IPS-NIHi7 (cell line): ENCODE results near the gene BCOR.

Experiments
- DNase-seq: peaks from one replicate; pipeline ENCODE4 v3.0.0; 2012; ENCODE audit warnings: mixed read lengths; ENCODE audit errors: extremely low spot score

Gene BCOR

GRCh38 chrX:40098264-40099054 is 701 bp upstream of the BCOR start:
- no peak for DNase-seq

DNA sequence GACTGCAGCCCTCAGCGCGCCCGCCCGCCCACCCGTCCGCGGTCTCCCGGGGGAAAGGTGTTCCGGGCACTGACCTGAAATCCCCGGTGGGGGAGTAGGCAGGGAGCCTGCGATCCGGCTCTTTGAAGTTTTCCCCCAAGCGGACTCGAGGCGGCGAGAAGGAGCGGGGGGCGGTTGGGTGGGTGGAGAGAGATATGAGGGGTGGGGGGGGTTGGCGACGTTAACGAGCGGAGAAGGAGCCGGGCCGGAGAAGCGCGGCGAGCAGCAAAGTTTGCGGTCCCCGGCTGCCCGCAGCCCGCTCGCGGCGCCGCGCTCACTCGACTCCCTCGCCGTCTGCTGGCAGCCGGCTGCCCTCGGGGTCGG is 636 bp downstream of the BCOR start:
- DNase-seq = no peak

- DNase-seq = no peak
Measured at GRCh38 chrX:40096395-40097091, 1.2 kb downstream of the BCOR start.

- DNase-seq = no peak
Measured at GRCh38 chrX:40095583-40096394, 2.0 kb downstream of the BCOR start.

DNA sequence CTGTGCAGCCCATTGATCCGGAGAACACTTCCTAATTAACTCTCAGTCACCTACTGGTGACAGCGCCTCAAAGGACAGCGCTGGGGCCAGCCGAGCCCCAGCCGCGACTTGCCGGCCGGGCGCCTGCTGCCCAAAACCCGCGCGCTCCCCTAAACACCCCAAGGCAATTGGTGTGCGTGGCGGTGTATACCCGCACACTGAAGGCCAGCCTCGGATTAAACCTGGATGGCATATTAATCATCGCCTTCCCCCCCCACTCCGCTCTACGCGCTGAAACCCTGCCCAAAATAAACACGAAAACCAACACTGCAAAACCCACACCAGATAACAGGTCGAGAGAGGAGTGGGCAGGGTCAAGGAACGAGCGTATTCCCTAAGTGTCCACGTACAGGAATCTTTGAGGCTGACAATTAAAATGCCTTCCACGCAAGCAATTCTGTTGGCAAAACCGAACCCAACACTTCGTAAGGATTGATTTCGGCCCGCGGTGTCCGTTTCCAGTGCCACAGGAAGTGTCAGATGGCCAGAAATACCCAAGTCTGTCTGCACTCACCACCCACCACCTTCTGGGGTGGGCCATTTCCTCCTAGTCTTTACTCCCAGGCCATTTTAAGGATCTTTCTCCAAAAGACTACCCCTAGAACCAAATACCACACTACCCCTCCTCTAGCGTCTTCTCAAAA is 2.7 kb downstream of the BCOR start:
- no peak for DNase-seq

DNA sequence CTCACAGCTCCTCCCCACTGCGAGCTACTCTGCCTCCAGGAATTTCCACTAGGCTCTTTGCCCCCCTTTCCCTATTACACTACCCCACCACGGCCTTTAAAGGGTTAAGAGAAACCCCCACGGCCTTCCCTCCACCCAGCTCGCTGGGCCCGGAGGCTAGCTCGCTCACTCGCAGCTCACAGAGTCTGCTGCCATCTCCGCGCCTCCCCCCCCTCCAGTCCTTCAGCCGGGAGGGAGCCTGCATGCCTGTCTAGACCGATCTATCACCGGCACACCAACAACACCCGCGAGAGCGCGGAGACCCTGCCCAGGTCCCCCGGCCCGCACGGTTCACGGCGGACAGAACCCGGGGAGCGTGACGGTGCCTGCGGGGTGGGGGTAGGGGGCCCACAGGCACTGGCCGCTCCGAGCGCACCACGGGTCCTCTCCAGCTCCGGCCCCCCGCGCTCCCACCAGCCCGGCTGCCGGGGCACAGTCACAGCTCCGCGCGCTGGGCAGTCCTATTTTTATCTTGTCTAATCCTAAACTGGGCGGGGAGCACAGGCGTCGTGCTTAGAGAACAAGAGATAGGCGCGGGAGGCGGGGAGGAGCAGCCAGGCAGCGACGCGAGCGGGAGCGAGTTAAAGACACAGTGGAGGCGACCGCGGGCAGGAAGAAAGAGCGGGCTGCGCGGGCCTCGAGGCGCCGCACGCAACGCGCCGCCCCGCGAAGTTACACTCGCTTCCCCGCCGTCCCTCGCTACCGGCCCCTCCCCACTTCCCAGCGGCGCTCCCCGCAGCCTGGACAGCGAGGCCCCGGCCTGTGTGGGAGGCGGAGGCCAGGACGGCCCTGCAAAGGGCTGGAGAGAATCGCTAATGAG is 3.5 kb downstream of the BCOR start:
- no peak for DNase-seq

- no peak for DNase-seq
Measured at GRCh38 chrX:40093586-40093985, 4.2 kb downstream of the BCOR start.

GRCh38 chrX:40092808-40093435 is 4.8 kb downstream of the BCOR start:
- DNase-seq = no peak

DNA sequence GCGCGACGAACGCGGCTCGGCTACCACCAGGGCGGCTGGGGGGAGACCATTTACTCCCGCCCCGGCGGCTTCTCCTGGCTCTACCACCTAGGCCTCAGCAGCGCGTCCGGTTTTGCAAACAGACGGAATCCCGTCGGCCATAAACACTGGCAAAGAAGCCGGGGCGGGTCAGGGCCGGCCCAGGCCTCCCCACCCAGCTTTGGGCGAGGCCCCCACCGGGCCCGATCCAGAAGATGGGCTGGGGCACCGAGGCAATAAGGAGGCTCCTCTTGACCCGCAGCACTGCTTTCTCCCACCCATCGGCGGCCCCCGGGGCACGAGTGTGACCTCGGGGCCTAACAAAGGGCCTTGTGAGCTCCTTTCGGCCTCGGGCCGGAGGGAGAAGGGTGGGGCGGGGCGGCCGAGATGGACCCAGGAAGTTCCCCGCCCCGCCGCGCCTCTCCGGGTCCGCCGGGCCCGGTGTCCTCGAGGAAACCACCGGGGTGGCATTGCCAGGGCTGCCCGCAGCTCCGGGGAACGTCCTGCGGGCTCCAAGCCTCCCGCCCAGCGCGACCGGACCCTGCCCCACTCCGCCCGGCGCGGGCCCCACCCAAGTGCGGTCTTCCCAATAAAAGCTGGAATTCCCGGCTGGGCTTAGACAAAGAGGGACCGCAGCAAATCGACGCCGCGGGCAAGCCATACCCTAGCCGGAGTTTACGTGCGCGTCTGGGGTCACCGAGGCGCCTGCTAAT is 5.9 kb downstream of the BCOR start:
- DNase-seq = no peak

GRCh38 chrX:40090961-40091360 is 6.8 kb downstream of the BCOR start:
- no peak for DNase-seq

DNA sequence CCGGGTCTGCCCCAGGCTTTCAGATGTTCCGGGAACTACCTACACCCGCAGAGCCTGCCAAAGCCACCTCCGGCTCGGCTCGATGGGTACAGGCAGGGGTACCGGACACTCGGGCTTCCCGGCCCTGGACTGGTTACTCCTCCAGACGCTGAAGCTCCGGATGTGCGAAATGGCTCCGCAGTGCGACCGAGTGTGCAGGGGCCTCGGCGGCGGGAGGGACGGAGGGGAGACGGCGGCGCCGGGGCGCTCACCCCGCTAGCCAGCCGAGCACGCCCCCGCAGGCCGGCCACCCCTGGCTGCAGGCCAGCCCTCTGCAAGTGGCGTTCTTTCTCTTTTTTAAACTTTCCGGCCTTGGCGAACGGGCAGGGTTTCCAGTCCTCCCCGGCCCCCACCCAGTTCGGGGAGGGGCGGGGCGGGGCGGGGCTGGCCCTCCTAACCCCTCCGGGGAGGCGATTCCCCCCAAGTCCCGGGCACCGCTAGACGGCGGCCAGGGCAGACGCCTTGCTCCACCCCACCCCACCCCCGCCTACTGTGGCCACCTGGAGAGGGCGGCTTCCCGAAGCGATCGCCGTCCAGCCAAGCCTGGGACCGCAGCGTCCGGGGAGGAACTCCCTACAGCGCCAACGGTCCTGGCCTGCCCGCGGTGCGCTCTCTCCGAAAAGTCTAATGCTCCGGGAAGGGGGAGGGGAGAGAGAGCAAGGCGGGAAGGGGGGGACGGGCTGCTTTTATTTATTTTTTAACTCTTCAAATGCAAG is 7.5 kb downstream of the BCOR start:
- no peak for DNase-seq

DNA sequence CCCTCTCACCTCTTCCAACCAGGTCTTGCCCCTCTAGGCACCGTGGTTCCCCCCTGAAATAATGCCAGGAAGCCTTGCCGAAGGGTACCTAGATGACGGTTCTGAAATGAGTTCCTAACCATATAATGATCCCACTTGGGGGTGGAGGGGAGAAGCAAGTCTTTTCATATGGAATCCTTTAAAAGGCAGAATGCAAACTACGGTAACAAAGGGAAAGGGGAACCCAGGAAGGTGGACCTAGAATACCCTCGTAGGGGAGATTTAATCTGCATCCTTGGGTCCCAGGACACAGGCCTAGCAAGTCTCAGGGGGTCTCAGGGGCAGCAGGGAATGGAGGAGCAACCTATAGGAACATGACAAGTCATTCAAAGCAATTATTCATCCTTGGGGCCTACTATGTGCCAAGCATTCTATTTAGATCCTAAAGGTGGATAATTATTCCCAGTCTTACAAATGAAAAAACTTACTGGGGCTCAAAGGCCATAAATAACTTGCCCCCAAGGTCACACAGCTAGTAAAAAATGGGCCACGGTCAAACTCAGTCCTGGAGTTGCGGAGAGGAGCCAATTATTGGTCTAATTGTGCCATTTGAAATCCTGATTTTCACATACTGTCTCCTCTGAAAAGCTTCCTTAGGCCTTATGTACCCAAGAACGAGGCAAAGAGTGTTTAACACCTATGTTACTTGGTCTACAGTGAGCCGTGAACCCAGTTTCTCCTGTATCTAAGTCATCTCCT is 8.8 kb downstream of the BCOR start:
- DNase-seq = no peak

- no peak for DNase-seq
Measured at GRCh38 chrX:40088299-40088625, 9.5 kb downstream of the BCOR start.

DNA sequence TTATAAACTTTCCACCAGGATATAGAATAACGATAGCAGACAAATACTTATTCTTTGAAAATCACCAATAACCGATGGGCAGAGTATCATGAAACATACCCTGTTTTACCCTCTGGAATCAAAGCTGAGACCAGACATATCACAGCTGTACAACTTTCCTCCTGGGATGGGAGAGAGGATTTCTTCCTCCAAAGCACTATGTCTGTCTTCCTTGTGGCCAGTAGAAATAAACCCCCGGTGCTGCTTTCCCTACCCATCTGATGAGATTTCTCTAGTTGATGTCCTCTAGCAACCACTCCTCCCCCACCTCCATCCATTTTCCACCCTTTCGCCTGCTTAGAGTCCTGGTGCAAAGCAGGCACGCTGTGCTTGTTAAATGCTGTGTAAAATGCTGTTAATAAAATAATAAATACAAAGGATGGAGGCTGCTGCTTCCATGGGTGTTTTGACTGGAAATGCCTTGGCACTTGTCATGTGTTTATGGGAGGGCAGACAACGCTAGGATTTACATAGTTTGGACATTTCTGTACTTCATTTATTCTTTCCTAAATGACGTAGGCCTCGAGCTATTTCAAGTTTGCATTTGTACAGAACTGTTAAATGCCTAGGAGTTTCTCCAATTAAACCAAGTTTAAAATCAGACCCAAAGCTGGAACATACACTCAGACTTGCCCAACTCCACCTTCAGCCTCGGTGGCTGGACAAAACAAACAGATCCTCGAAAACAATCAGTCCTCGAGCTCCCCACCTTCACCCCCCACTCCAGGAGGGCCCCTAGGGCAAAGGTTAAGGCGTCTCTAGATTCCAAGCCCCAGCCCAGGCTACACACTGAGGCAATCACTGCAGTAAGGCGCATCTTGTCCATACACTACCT is 10.1 kb downstream of the BCOR start:
- DNase-seq = no peak

- no peak for DNase-seq
Measured at GRCh38 chrX:40086569-40087335, 11.0 kb downstream of the BCOR start.

DNA sequence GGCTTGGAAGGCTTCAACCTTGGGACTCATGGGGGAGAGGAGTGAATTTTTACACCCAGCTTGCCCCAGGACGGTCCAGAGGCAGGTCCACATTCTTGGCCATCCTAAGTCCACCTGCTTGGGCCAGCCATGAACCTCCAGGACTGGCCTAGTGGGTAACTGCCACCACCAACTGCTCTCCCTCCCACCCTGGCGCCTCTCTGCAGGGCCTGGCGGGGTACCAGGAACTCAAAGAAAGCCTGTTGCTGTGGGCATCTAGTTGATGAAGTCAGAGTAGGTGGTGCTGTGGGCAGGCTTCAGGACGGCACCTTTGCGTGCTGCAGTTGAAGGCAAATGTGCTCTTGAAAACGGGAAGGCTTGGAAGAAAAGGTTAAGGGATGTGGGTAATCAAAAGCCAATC is 12.0 kb downstream of the BCOR start:
- no peak for DNase-seq

- DNase-seq = no peak
Measured at GRCh38 chrX:40085102-40085551, 12.6 kb downstream of the BCOR start.
